ENCODE results near the gene SPAAR.

Gene SPAAR

GRCh38 chr9:35954942-35955546 is 45.8 kb downstream of the SPAAR start:
- no peaks in the 10 kb centered on the region for H3K79me2 ChIP-seq (ENCODE audit: insufficient read depth, low read length)
- H3K9me3 ChIP-seq (ENCODE audit: insufficient read depth, low read length) = no peaks in the 10 kb centered on the region
- no peaks in the 10 kb centered on the region for H3K9me2 ChIP-seq (replicated peaks; ENCODE audit: insufficient read depth, low read length)
- H3K27me3 ChIP-seq (ENCODE audit: low read length) = no peaks in the 10 kb centered on the region
- no peaks in the 10 kb centered on the region for H3F3A ChIP-seq (ENCODE audit: insufficient read depth)
- H3K4me2 ChIP-seq (ENCODE audit: low read depth, low read length, poor library complexity, severe bottlenecking) = no peak overlapping the region
- H3K4me3 ChIP-seq (ENCODE audit: insufficient read depth, low read length, poor library complexity, severe bottlenecking) = no peak overlapping the region
- H3K27ac ChIP-seq (ENCODE audit: low read depth, low read length) = no peak overlapping the region
- no peak overlapping the region for H3K9ac ChIP-seq (ENCODE audit: low read length)
- no peaks in the 10 kb centered on the region for H3K36me3 ChIP-seq (ENCODE audit: low read length)
- H2AFZ ChIP-seq (ENCODE audit: low read depth, low read length, severe bottlenecking) = no peak overlapping the region
- TF ChIP-seq EZH2phosphoT487 (conservative IDR thresholded peaks at IDR 0.05; ENCODE audit: low read length) = no peak
- peak; percentile 82 for TF ChIP-seq CTCF (IDR thresholded peaks at IDR 0.05; ENCODE audit: insufficient read depth, low read length, poor library complexity, severe bottlenecking)
- H4K20me1 ChIP-seq (ENCODE audit: low read depth, low read length) = no peaks in the 10 kb centered on the region

- Histone ChIP-seq H2AFZ (ENCODE audit: low read depth, low read length, severe bottlenecking) (no peak overlapping the region), H3K79me2 (ENCODE audit: insufficient read depth, low read length) (no peaks in the 10 kb centered on the region), H3K4me2 (ENCODE audit: low read depth, low read length, poor library complexity, severe bottlenecking) (no peak overlapping the region), H3K36me3 (ENCODE audit: low read length) (no peaks in the 10 kb centered on the region), H3K9ac (ENCODE audit: low read length) (no peak overlapping the region), H3K9me2 (replicated peaks; ENCODE audit: insufficient read depth, low read length) (no peaks in the 10 kb centered on the region), H4K20me1 (ENCODE audit: low read depth, low read length) (no peaks in the 10 kb centered on the region), H3K27me3 (ENCODE audit: low read length) (no peaks in the 10 kb centered on the region), H3K4me3 (ENCODE audit: insufficient read depth, low read length, poor library complexity, severe bottlenecking) (no peak overlapping the region), H3K9me3 (ENCODE audit: insufficient read depth, low read length) (no peaks in the 10 kb centered on the region), H3K27ac (ENCODE audit: low read depth, low read length) (no peak overlapping the region), H3F3A (ENCODE audit: insufficient read depth) (no peaks in the 10 kb centered on the region)
- TF ChIP-seq EZH2phosphoT487 (conservative IDR thresholded peaks at IDR 0.05; ENCODE audit: low read length) (no peak), CTCF (IDR thresholded peaks at IDR 0.05; ENCODE audit: insufficient read depth, low read length, poor library complexity, severe bottlenecking) (no peak)
Measured at GRCh38 chr9:35956651-35957050, 47.4 kb downstream of the SPAAR start.

GRCh38 chr9:35958104-35958837 is 49.0 kb downstream of the SPAAR start, which contains the start of gene OR2S2:
Gene OR2S2 (minus strand): TSS chr9:35958154. CDS start chr9:35958098, 56 bp downstream.
- Histone ChIP-seq H3K36me3 (ENCODE audit: low read length) (no peaks in the 10 kb centered on the region), H3K9me3 (ENCODE audit: insufficient read depth, low read length) (no peaks in the 10 kb centered on the region), H3K27ac (ENCODE audit: low read depth, low read length) (no peak within 1 kb of the TSS), H3K79me2 (ENCODE audit: insufficient read depth, low read length) (no peaks in the 10 kb centered on the region), H3K4me3 (ENCODE audit: insufficient read depth, low read length, poor library complexity, severe bottlenecking) (no peak within 1 kb of the TSS), H3K4me2 (ENCODE audit: low read depth, low read length, poor library complexity, severe bottlenecking) (no peak within 1 kb of the TSS), H3K9me2 (replicated peaks; ENCODE audit: insufficient read depth, low read length) (no peaks in the 10 kb centered on the region), H4K20me1 (ENCODE audit: low read depth, low read length) (no peaks in the 10 kb centered on the region), H3K27me3 (ENCODE audit: low read length) (no peaks in the 10 kb centered on the region), H3K9ac (ENCODE audit: low read length) (no peak within 1 kb of the TSS), H3F3A (ENCODE audit: insufficient read depth) (no peaks in the 10 kb centered on the region), H2AFZ (ENCODE audit: low read depth, low read length, severe bottlenecking) (no peak within 1 kb of the TSS)
- no peak for TF ChIP-seq CTCF (IDR thresholded peaks at IDR 0.05; ENCODE audit: insufficient read depth, low read length, poor library complexity, severe bottlenecking)
- no peak for TF ChIP-seq EZH2phosphoT487 (conservative IDR thresholded peaks at IDR 0.05; ENCODE audit: low read length)

Measured in SU-DHL-6 (cell line).